Measurements from ENCODE around the gene G3BP1. TPM values are rescaled to one million over a fixed set of nuclear protein-coding genes. Genes with fewer than 3 reads are reported as not detected.
A peak's percentile ranks its signal among the peaks of the same experiment; 100 is the strongest.

Gene G3BP1
- total RNA-seq, 4 donors from 2014 or later = 49.8 to 75.5 (median 63.1) TPM

DNA sequence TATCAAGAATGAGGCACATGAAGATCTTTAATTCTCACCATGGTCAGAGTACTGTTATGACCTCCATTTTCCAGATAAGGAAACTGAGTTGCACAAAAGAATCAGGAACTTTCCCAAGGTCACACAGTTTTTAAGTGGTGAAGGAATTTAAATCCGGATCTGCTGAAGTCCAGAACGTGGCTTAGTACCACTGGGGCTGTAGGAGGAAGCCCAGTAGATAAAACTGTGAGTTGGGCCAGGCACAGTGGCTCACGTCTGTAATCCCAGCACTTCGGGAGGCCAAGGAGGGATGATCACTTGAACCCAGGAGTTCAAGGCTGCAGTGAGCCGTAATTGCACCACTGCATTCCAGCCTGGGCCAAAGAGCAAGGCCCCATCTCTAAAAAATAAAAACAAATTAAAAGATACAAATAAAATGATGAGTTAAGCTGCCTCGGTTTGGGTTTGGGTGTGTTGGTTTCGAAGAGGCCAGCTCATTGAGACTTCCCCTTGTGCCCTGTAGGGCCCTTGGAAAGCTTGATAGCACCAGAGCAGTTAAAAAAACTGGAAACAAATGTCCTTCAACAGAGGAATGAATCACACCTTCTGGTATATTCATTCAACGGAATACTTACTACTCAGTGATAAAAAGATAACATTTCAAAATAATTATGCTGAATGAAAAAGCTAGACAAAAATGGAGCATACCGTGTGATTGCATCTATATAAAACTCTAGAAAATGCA lies 33.5 kb upstream of the G3BP1 start:
- H3K4me1 ChIP-seq = peaks cover 20 to 42% (median 37%) of the 10 kb centered on the region in 4 donors
- H3K36me3 ChIP-seq = peaks cover 0 to 23% (median 12%) of the 10 kb centered on the region in 4 donors
- no peak overlapping the region for H3K4me3 ChIP-seq
- no peaks in the 10 kb centered on the region for H3K9me3 ChIP-seq
- 75% methylated on average over 9 of the region's 9 CpGs for WGBS
- TF ChIP-seq POLR2A (IDR thresholded peaks at IDR 0.05; ENCODE audit: low read depth) (no peak), POLR2AphosphoS5 (IDR thresholded peaks at IDR 0.05) (no peak), CTCF (IDR thresholded peaks at IDR 0.05) (no peak), EP300 (IDR thresholded peaks at IDR 0.05) (no peak)
- intact Hi-C loops (cut with DNase I) = loop anchor here (5.0 kb wide), 1 partner anchor 41 kb away; no protein-coding TSS in a partner anchor
- no peak overlapping the region for H3K27ac ChIP-seq (replicated peaks in 1 of 4)
- no peaks in the 10 kb centered on the region for H3K27me3 ChIP-seq
- DNase-seq (ENCODE audit: extremely low spot score) = no peak

DNA sequence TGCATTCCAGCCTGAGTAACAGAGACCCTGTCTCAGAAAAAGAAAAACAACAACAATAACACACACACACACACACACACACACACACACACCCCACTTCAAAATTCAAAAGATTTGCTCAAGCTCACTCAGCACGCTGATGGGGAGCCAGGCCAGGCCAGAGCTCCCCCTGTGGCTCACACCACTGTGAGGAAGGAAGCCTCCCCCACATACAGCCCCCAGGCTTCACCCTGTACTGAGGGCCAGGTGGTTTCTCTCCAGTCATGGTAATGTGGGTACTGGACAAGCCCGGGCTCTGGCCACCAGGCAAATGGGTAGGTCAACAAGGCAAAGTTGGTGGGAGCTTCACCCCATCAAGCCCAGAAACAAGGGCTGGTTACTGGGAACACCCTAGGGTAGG lies 32.4 kb upstream of the G3BP1 start:
- no peaks in the 10 kb centered on the region for H3K27me3 ChIP-seq
- TF ChIP-seq EP300 (IDR thresholded peaks at IDR 0.05) (no peak), POLR2A (IDR thresholded peaks at IDR 0.05; ENCODE audit: low read depth) (no peak), POLR2AphosphoS5 (IDR thresholded peaks at IDR 0.05) (no peak), CTCF (IDR thresholded peaks at IDR 0.05) (no peak)
- H3K4me1 ChIP-seq = peaks cover 21 to 42% (median 37%) of the 10 kb centered on the region in 4 donors
- intact Hi-C loops (cut with DNase I) = loop anchor here (5.0 kb wide), 1 partner anchor 42 kb away; no protein-coding TSS in a partner anchor
- H3K9me3 ChIP-seq = no peaks in the 10 kb centered on the region
- 70% methylated on average over 2 of the region's 2 CpGs for WGBS
- H3K36me3 ChIP-seq = peaks cover 5 to 30% (median 14%) of the 10 kb centered on the region in 4 donors
- H3K27ac ChIP-seq (replicated peaks in 1 of 4) = peak overlapping the region; percentile 75 to 79 (median 78)
- H3K4me3 ChIP-seq = no peak overlapping the region
- DNase-seq (ENCODE audit: extremely low spot score) = no peak

- Histone ChIP-seq H3K27ac (replicated peaks in 1 of 4) (peak overlapping the region; percentile 75 to 79 (median 78)), H3K36me3 (peaks cover 7 to 36% (median 18%) of the 10 kb centered on the region in 4 donors), H3K9me3 (no peaks in the 10 kb centered on the region), H3K27me3 (no peaks in the 10 kb centered on the region), H3K4me1 (peaks cover 26 to 47% (median 40%) of the 10 kb centered on the region in 4 donors), H3K4me3 (peak overlapping the region in 3 of 4 donors; percentile 22 to 31 (median 25))
- DNase-seq (ENCODE audit: extremely low spot score) = no peak
- 21% methylated on average over 4 of the region's 4 CpGs for WGBS
- intact Hi-C loops (cut with DNase I) = loop anchor here (1.0 to 5.0 kb wide), 2 partner anchors 43 to 81 kb away; no protein-coding TSS in a partner anchor
- TF ChIP-seq POLR2A (IDR thresholded peaks at IDR 0.05; ENCODE audit: low read depth) (no peak), POLR2AphosphoS5 (IDR thresholded peaks at IDR 0.05) (no peak), EP300 (IDR thresholded peaks at IDR 0.05) (no peak), CTCF (IDR thresholded peaks at IDR 0.05) (no peak)
Observed at GRCh38 chr5:151739939-151740335, 31.8 kb upstream of the G3BP1 start.

DNA sequence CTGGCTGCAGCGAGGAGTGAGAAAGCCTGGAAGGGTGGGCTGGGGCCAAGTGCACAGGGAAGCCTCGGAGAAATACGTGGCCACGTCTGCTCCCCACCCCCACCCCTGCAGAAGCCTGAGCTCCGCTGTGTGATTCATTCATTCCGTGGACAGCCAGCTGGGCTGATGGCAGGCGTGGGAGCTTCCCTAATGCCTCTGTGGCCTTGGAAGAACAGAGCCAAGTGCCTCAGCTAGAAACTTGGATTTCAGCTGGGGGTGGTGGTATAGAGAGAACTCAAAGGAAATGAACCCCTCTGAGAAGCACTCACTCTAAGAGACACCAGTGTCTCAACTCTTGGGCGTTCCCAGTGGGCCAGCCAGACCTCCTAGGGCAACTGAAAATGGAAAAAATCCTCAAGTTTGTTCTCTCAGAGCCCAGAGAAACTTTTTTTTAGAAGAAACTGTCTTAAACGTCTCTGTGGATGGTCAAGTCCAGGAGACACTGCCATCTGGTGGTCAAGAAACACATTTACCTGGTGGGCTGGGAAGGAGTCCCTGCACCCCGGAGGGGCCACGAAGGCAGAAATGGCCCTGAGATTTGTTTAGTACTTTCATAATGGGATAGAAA lies 31.3 kb upstream of the G3BP1 start:
- Histone ChIP-seq H3K4me3 (peak overlapping the region in 3 of 4 donors; percentile 22 to 31 (median 25)), H3K27ac (replicated peaks in 1 of 4) (peak overlapping the region; percentile 75 to 79 (median 78)), H3K4me1 (peaks cover 31 to 52% (median 45%) of the 10 kb centered on the region in 4 donors), H3K27me3 (no peaks in the 10 kb centered on the region), H3K36me3 (peaks cover 7 to 39% (median 20%) of the 10 kb centered on the region in 4 donors), H3K9me3 (no peaks in the 10 kb centered on the region)
- intact Hi-C loops (cut with DNase I) = loop anchor here (1.0 kb wide), 1 partner anchor 81 kb away; no protein-coding TSS in a partner anchor
- no peak for TF ChIP-seq EP300 (IDR thresholded peaks at IDR 0.05)
- TF ChIP-seq POLR2AphosphoS5 (IDR thresholded peaks at IDR 0.05) = peak in 1 of 2 donors; percentile 25
- peak; percentile 88 to 97 (median 97) for TF ChIP-seq CTCF (IDR thresholded peaks at IDR 0.05)
- 18% methylated on average over 11 of the region's 11 CpGs for WGBS
- no peak for DNase-seq (ENCODE audit: extremely low spot score)
